K562 (cell line): ENCODE data around the gene XKR7. TPM values are rescaled to one million over a fixed set of nuclear protein-coding genes. Genes with fewer than 3 reads are reported as not detected.

Experiments
- ATAC-seq: fragments of 200-7000 bp; cut with Tn5 transposase; 3 replicates; pipeline ENCODE4 v1.9.1; 2020; ENCODE audit warnings: moderate library complexity
- BruUV-seq: library from RNA; stranded (reverse); fragments of 400-500 nt; replicated peaks from 2 replicates; lab custom pipeline; 2021; lab: Mats Ljungman, UMichigan
- CTCF ChIA-PET: fragments of 300-600 bp; formaldehyde crosslinking; extraction: SDS; loops from one replicate; lab custom pipeline; 2021; ENCODE audit warnings: low intra/inter-chr PET ratio; lab: Yijun Ruan, JAX
- POLR2A ChIA-PET: fragments of 300-600, 350-650 bp; sonication (Branson Sonifier 250); formaldehyde crosslinking; extraction: SDS; loops from one replicate; lab custom pipeline; 2021; ENCODE audit warnings: antibody characterized with exemption, inconsistent platforms; lab: Yijun Ruan, JAX
- DNase-seq, 4 experiments: peaks; one replicate each; pipeline versions ENCODE4 v3.0.0 to v3.0.0-alpha.2; 2011 to 2018; ENCODE audit warnings: low spot score in 3 of 4, mixed read lengths in 3 of 4; ENCODE audit errors: extremely low read depth in 1 of 4
- FAIRE-seq: peaks from 2 replicates; lab custom pipeline; 2011; peaks lifted over from hg19 to GRCh38; lab: Jason Lieb, UNC
- H2AFZ ChIP-seq: 2 replicates; pipeline ENCODE4 v1.6.0; 2011; ENCODE audit warnings: low read depth, low read length, control low read depth, inconsistent platforms
- H3K27ac ChIP-seq: fragments of 200-600 bp; 3 replicates; pipeline ENCODE4 v1.8.0; 2011; ENCODE audit warnings: low read depth, mild to moderate bottlenecking, control low read depth, inconsistent platforms, low read length, moderate library complexity, mixed read lengths; ENCODE audit errors: extremely low read depth
- H3K27me3 ChIP-seq, 2 experiments: fragments of 300-600 bp in 1 of 2; 2 replicates in 1 of 2; 3 replicates in 1 of 2; pipeline versions ENCODE4 v1.6.0 to v1.8.0; 2011; ENCODE audit warnings: inconsistent platforms in 2 of 2, low read length in 2 of 2, mild to moderate bottlenecking in 1 of 2, mixed read lengths in 1 of 2, moderate library complexity in 1 of 2; ENCODE audit not compliant: control insufficient read depth in 2 of 2, insufficient read depth in 2 of 2
- H3K36me3 ChIP-seq: fragments of 300-600 bp; 3 replicates; pipeline ENCODE4 v1.8.0; 2011; ENCODE audit warnings: mild to moderate bottlenecking, low read length, inconsistent platforms; ENCODE audit not compliant: control insufficient read depth, insufficient read depth
- H3K4me1 ChIP-seq, 2 experiments: fragments of 200-600 bp in 1 of 2; replicated peaks in 1 of 2; 2 replicates in 1 of 2; 3 replicates in 1 of 2; pipeline versions ENCODE4 v1.5.1 to v1.8.0; 2011; ENCODE audit warnings: inconsistent platforms in 2 of 2, low read length in 2 of 2, mild to moderate bottlenecking in 1 of 2, mixed read lengths in 1 of 2, moderate library complexity in 1 of 2; ENCODE audit not compliant: control insufficient read depth in 2 of 2, insufficient read depth in 2 of 2
- H3K4me2 ChIP-seq: 2 replicates; pipeline ENCODE4 v1.6.1; 2011; ENCODE audit warnings: low read length, control low read depth, inconsistent platforms, mixed read lengths; ENCODE audit not compliant: insufficient read depth
- H3K4me3 ChIP-seq: fragments of 200-600 bp; sonication (generic), shearing (Covaris generic); 2 replicates; pipeline ENCODE4 v1.5.1; 2016; ENCODE audit warnings: control low read depth, inconsistent platforms
- H3K79me2 ChIP-seq: fragments of 200-600 bp; 3 replicates; pipeline ENCODE4 v1.8.0; 2011; ENCODE audit warnings: low read length, inconsistent platforms; ENCODE audit not compliant: control insufficient read depth, insufficient read depth
- H3K9ac ChIP-seq, 2 experiments: 2 replicates each; pipeline versions ENCODE4 v1.6.0 to v1.6.1; 2011; ENCODE audit warnings: low read depth in 2 of 2, low read length in 2 of 2, control low read depth in 1 of 2, inconsistent platforms in 1 of 2, mild to moderate bottlenecking in 1 of 2, mixed read lengths in 1 of 2; ENCODE audit not compliant: insufficient read depth in 1 of 2
- H3K9me1 ChIP-seq: one replicate; pipeline ENCODE4 v1.6.0; 2011; ENCODE audit warnings: inconsistent platforms, mild to moderate bottlenecking, low read length, moderate library complexity; ENCODE audit not compliant: control insufficient read depth, insufficient read depth
- H3K9me3 ChIP-seq: replicated peaks from 2 replicates; pipeline ENCODE4 v1.5.1; 2011; ENCODE audit warnings: low read depth, low read length, inconsistent platforms; ENCODE audit not compliant: control insufficient read depth, insufficient read depth
- H4K20me1 ChIP-seq: replicated peaks from 2 replicates; pipeline ENCODE4 v1.6.1; 2011; ENCODE audit warnings: low read length, inconsistent platforms, mixed read lengths; ENCODE audit not compliant: control insufficient read depth, insufficient read depth
- EHMT2 ChIP-seq: fragments of 450-650 bp; IDR thresholded peaks from 2 replicates; pipeline ENCODE4 v1.6.1; 2018; ENCODE audit warnings: antibody characterized with exemption
- PHB ChIP-seq: fragments of 250-450 bp; sonication (Bioruptor Pico); IDR thresholded peaks from 2 replicates; pipeline ENCODE4 v1.5.0; 2021
- ZKSCAN3 ChIP-seq: fragments of 250-450 bp; sonication (Bioruptor Pico); IDR thresholded peaks from 2 replicates; pipeline ENCODE4 v1.4.0; 2020
- ZNF780A ChIP-seq: fragments of 250-450 bp; sonication (Bioruptor Pico); IDR thresholded peaks from 2 replicates; pipeline ENCODE4 v1.5.0; 2021; ENCODE audit warnings: mild to moderate bottlenecking
- WGBS: fragments of 100-300 bp; shearing (Covaris generic); methylation state at CpG from one replicate; pipeline ENCODE4 v1.1.6; 2016; ENCODE audit warnings: low coverage, mixed read lengths; ENCODE audit not compliant: insufficient coverage; ENCODE audit errors: missing lambda C conversion rate; 5-methylcytosine and 5-hydroxymethylcytosine counted together
- in situ Hi-C: fragments of 300-500 bp; cut with MboI; formaldehyde crosslinking; loops from 4 replicates; pipeline ENCODE4 v1.15.0; 2018; ENCODE audit warnings: inconsistent platforms, mixed read lengths
- intact Hi-C: fragments of 100-400 bp; cut with micrococcal nuclease; formaldehyde crosslinking; loops from 2 replicates; pipeline ENCODE4 v1.14.2; 2022
- polyA plus RNA-seq, 8 experiments: library from polyadenylated mRNA; depleted of rRNA in 4 of 8; stranded (reverse) in 5 of 8; unstranded in 3 of 8; fragments of >200 nt; fragmentation: Nextera tagmentation in 2 of 8; fragmentation: Illumina TruSeq in 1 of 8; extraction: Ambion mirVana in 2 of 8; extraction: Trizol in 1 of 8; gene quantifications; 2 replicates each; pipeline versions ENCODE4 v1.2.1 to v1.2.3, GENCODE V29; 2011 to 2014; ENCODE audit warnings: inconsistent platforms in 1 of 8, missing spikeins in 1 of 8
- total RNA-seq, 7 experiments: library from RNA; depleted of rRNA in 6 of 7; stranded (reverse); fragments of >200 nt in 6 of 7; fragmentation: Illumina TruSeq in 2 of 7; extraction: Trizol in 2 of 7; gene quantifications; 2 replicates each; pipeline versions ENCODE4 v1.2.1 to v1.2.3, GENCODE V29; 2011 to 2021; ENCODE audit warnings: low replicate concordance in 1 of 7
- TF ChIP-seq, protein P1 (sequence below), 2 experiments: fragments of 450-650 bp; IDR thresholded peaks; 2 replicates each; pipeline ENCODE4 v1.6.1; 2016; ENCODE audit warnings: mild to moderate bottlenecking in 2 of 2, borderline replicate concordance in 1 of 2, low read depth in 1 of 2, moderate library complexity in 1 of 2
- TF ChIP-seq, protein P2 (sequence below): fragments of 250-450 bp; sonication (Bioruptor Pico); IDR thresholded peaks from 2 replicates; pipeline ENCODE4 v1.5.0; 2021

XKR7 gene
- total and polyA plus RNA-seq, 9 of the 15 experiments (the other 6 are each of a cell fraction or from before 2014, with no cell fraction given), result 0.02 TPM; not detected in 8

DNA sequence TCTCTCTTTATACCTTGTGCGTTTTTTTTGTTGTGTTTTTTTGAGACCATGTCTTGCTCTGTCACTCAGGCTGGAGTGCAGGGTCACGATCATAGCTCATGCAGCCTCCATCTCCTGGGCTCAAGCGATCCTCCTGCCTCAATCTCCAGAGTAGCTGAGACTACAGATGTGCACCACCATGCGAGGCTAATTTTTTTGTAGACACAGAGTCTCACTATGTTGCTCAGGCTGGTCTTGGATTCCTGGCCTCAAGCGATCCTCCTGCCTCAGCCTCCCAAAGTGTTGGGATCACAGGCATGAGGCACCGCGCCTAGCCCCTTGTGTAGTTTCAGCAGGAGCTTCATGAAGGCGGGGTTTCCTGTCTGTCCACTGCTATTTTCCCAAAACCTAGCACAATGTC lies 43.4 kb upstream of the XKR7 start:
- H4K20me1 ChIP-seq, result peaks cover 14% of the 10 kb centered on the region; the same call in 1 of the 2 replicates
- no peaks in the 10 kb centered on the region for H3K9me3 ChIP-seq
- WGBS, result 21% methylated on average over 8 of the region's 8 CpGs
- in situ Hi-C loops (no loop called here), intact Hi-C loops (no loop called here)
- no peaks in the 10 kb centered on the region for H3K79me2 ChIP-seq
- POLR2A ChIA-PET, result interaction anchor here (0.6 to 1.2 kb wide), 3 partner anchors 9 to 297 kb away, joined by 3 to 4 read pairs (median 3); no protein-coding TSS in a partner anchor
- H3K4me3 ChIP-seq, result no peak overlapping the region
- BruUV-seq, result no TSS peak
- FAIRE-seq (no peak), DNase-seq (no peak), ATAC-seq (no peak)
- peaks cover 4 to 40% of the 10 kb centered on the region in 2 experiments; a peak in 3 of 5 replicates for H3K27me3 ChIP-seq
- CTCF ChIA-PET, result no interaction called here
- no peak overlapping the region for H3K9ac ChIP-seq
- H2AFZ ChIP-seq, result no peak overlapping the region
- no peak overlapping the region for H3K27ac ChIP-seq
- H3K4me1 ChIP-seq, result peaks cover 0 to 9% of the 10 kb centered on the region in 2 experiments; a peak in 1 of 5 replicates
- H3K9me1 ChIP-seq, result no peaks in the 10 kb centered on the region
- no peak overlapping the region for H3K4me2 ChIP-seq
- no peaks in the 10 kb centered on the region for H3K36me3 ChIP-seq
- TF ChIP-seq ZKSCAN3 (CRISPR knock-in tag) (no peak), PHB (CRISPR knock-in tag) (no peak), EHMT2 (no peak), ZNF780A (CRISPR knock-in tag) (no peak)
- TF ChIP-seq, protein P1, sequence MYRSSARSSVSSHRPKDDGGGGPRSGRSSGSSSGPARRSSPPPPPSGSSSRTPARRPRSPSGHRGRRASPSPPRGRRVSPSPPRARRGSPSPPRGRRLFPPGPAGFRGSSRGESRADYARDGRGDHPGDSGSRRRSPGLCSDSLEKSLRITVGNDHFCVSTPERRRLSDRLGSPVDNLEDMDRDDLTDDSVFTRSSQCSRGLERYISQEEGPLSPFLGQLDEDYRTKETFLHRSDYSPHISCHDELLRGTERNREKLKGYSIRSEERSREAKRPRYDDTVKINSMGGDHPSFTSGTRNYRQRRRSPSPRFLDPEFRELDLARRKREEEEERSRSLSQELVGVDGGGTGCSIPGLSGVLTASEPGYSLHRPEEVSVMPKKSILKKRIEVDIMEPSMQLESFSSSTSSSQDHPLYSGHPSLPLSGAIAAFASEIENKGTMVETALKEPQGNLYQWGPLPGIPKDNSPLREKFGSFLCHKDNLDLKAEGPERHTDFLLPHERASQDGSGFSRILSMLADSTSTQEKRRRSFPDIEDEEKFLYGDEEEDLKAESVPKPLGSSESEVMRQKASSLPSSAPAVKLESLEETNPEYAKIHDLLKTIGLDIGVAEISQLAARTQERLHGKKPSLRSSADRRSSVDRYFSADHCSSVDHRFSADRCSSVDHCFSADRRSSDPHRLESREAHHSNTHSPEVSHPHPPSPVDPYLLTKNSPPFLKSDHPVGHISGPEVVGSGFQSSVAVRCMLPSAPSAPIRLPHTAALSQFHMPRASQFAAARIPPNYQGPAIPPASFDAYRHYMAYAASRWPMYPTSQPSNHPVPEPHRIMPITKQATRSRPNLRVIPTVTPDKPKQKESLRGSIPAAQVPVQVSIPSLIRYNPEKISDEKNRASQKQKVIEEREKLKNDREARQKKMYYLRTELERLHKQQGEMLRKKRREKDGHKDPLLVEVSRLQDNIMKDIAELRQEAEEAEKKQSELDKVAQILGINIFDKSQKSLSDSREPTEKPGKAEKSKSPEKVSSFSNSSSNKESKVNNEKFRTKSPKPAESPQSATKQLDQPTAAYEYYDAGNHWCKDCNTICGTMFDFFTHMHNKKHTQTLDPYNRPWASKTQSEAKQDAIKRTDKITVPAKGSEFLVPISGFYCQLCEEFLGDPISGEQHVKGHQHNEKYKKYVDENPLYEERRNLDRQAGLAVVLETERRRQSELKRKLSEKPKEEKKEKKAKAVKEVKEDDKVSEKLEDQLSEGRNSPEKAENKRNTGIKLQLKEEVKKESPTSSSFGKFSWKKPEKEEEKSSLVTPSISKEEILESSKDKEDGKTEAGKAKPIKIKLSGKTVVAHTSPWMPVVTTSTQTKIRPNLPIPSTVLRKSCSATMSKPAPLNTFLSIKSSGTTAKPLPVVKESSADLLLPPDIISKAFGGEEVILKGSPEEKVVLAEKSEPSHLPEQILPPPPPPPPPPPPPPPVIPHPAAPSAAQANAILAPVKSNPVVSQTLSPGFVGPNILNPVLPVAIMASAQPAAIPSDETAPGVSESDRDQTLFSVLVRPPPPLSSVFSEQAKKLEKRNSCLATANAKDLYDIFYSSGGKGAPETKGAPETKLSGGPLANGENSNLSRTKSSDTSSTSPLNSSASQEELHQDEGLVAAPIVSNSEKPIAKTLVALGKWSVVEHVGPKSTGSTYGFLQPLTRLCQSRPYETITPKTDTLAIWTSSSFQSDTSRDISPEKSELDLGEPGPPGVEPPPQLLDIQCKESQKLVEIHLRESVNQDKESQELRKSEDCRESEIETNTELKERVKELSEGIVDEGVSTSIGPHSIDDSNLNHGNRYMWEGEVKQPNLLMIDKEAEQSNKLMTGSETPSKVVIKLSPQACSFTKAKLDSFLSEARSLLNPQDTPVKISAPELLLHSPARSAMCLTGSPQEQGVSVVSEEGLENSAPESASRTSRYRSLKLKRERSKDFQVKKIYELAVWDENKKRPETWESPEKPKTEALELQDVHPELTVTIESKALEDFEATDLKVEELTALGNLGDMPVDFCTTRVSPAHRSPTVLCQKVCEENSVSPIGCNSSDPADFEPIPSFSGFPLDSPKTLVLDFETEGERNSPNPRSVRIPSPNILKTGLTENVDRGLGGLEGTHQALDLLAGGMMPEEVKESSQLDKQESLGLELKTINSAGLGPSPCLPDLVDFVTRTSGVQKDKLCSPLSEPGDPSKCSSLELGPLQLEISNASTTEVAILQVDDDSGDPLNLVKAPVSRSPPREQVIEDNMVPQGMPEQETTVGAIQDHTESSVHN (IDR thresholded peaks at IDR 0.05; ENCODE audit: borderline replicate concordance in 1 of 2, low read depth in 1 of 2), result no peak
- TF ChIP-seq, protein P2, sequence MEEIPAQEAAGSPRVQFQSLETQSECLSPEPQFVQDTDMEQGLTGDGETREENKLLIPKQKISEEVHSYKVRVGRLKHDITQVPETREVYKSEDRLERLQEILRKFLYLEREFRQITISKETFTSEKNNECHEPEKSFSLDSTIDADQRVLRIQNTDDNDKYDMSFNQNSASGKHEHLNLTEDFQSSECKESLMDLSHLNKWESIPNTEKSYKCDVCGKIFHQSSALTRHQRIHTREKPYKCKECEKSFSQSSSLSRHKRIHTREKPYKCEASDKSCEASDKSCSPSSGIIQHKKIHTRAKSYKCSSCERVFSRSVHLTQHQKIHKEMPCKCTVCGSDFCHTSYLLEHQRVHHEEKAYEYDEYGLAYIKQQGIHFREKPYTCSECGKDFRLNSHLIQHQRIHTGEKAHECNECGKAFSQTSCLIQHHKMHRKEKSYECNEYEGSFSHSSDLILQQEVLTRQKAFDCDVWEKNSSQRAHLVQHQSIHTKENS (CRISPR knock-in tag), result no peak
